ENCODE measurements around the gene ROPN1.
"Not testable (repeated sequence)": the region's sequence is repeated elsewhere in the genome, so short reads cannot be mapped to it uniquely, and the experiment has no call there.

DNA sequence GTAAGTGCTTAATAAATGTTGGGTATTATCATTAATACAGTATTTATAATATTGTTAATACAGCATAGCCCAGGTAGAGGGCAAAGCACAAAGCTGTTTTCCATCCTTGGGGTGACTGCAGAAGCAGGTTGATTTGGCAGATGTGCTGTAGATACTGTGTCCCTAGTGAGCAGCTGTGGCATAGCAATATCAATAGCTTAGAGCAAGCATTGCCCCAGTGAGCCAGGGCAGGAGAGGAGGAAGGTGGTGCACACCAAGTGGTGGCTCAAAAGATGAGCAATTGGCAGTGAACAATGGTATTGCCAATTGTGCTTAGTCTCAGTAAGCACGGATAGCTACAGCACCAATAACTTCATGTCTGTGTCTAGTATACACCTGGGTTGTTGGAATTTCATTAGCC, 25.1 kb downstream of the ROPN1 start:
- TF ChIP-seq, protein P1, sequence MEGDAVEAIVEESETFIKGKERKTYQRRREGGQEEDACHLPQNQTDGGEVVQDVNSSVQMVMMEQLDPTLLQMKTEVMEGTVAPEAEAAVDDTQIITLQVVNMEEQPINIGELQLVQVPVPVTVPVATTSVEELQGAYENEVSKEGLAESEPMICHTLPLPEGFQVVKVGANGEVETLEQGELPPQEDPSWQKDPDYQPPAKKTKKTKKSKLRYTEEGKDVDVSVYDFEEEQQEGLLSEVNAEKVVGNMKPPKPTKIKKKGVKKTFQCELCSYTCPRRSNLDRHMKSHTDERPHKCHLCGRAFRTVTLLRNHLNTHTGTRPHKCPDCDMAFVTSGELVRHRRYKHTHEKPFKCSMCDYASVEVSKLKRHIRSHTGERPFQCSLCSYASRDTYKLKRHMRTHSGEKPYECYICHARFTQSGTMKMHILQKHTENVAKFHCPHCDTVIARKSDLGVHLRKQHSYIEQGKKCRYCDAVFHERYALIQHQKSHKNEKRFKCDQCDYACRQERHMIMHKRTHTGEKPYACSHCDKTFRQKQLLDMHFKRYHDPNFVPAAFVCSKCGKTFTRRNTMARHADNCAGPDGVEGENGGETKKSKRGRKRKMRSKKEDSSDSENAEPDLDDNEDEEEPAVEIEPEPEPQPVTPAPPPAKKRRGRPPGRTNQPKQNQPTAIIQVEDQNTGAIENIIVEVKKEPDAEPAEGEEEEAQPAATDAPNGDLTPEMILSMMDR (IDR thresholded peaks at IDR 0.05) = not testable (repeated sequence)
- TF ChIP-seq POLR2A (IDR thresholded peaks at IDR 0.05) = not testable (repeated sequence)

All from vagina (tissue), 2 donors.